Forelimb muscle (tissue), 1 donor: ENCODE results near the gene TRIM27. TPM values are rescaled to one million over a fixed set of nuclear protein-coding genes. Genes with fewer than 3 reads are reported as not detected.
"Not testable (repeated sequence)": the region's sequence is repeated elsewhere in the genome, so short reads cannot be mapped to it uniquely, and the experiment has no call there.

Source experiments
- DNase-seq: peaks from one replicate; pipeline ENCODE4 v3.0.0-alpha.2; 2013; ENCODE audit warnings: low read depth
- polyA plus RNA-seq: library from polyadenylated mRNA; unstranded; fragments of 120-200 nt; gene quantifications from one replicate; pipeline ENCODE4 v1.2.1, GENCODE V29; 2013; ENCODE audit not compliant: insufficient read length

Gene TRIM27
- polyA plus RNA-seq, 1 donor = 44.6 TPM

GRCh38 chr6:28896505-28897368 lies 27.0 kb downstream of the TRIM27 start:
- DNase-seq = peak; percentile 26

- DNase-seq = peak; percentile 98
Measured at GRCh38 chr6:28895131-28895812, 28.5 kb downstream of the TRIM27 start.

GRCh38 chr6:28893172-28893799 lies 30.5 kb downstream of the TRIM27 start:
- no peak for DNase-seq

GRCh38 chr6:28892525-28892924 lies 31.3 kb downstream of the TRIM27 start:
- DNase-seq = no peak

- no peak for DNase-seq
Measured at GRCh38 chr6:28887796-28888496, 35.8 kb downstream of the TRIM27 start.

GRCh38 chr6:28886079-28886439 lies 37.7 kb downstream of the TRIM27 start:
- DNase-seq = no peak

GRCh38 chr6:28884423-28885131 lies 39.2 kb downstream of the TRIM27 start:
- no peak for DNase-seq

GRCh38 chr6:28880894-28881780 lies 42.6 kb downstream of the TRIM27 start:
- no peak for DNase-seq

GRCh38 chr6:28880519-28880893 lies 43.3 kb downstream of the TRIM27 start:
- DNase-seq = no peak

- no peak for DNase-seq
Measured at GRCh38 chr6:28876710-28877109, 47.1 kb downstream of the TRIM27 start.

GRCh38 chr6:28875191-28875747 lies 48.5 kb downstream of the TRIM27 start:
- DNase-seq = no peak

GRCh38 chr6:28872157-28872817 lies 51.5 kb downstream of the TRIM27 start:
- not testable (repeated sequence) for DNase-seq

- DNase-seq = no peak
Measured at GRCh38 chr6:28871335-28872156, 52.2 kb downstream of the TRIM27 start.

- no peak for DNase-seq
Measured at GRCh38 chr6:28868873-28869272, 54.9 kb downstream of the TRIM27 start.

- no peak for DNase-seq
Measured at GRCh38 chr6:28867086-28867409, 56.7 kb downstream of the TRIM27 start.

- DNase-seq = not testable (repeated sequence)
Measured at GRCh38 chr6:28866205-28867085, 57.3 kb downstream of the TRIM27 start.

- no peak for DNase-seq
Measured at GRCh38 chr6:28865401-28866204, 58.2 kb downstream of the TRIM27 start.
